NCI-H526 treated with DMSO at 0.1 percent for 48 hours (cell line): ENCODE measurements around the gene MIPOL1.
"Not testable (repeated sequence)": the region's sequence is repeated elsewhere in the genome, so short reads cannot be mapped to it uniquely, and the experiment has no call there.

Experiments
- DNase-seq: peaks from one replicate; lab custom pipeline; 2025; lab: John Stamatoyannopoulos, UW

Gene MIPOL1

DNA sequence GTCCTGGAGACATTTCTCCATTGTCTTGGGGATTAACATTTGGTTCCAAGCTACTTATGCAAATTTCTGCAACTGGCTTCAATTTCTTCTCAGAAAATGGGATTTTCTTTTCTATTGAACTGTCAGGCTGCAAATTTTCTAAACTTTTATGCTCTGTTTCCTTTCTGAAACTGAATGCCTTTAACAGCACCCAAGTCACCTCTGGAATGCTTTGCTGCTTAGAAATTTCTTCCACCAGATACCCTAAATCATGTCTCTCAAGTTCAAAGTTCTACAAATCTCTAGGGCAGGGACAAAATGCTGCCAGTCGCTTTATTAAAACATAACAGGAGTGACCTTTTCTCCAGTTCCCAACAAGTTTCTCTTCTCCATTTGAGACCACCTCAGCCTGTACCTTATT lies 264.7 kb downstream of the MIPOL1 start:
- DNase-seq = not testable (repeated sequence)

DNA sequence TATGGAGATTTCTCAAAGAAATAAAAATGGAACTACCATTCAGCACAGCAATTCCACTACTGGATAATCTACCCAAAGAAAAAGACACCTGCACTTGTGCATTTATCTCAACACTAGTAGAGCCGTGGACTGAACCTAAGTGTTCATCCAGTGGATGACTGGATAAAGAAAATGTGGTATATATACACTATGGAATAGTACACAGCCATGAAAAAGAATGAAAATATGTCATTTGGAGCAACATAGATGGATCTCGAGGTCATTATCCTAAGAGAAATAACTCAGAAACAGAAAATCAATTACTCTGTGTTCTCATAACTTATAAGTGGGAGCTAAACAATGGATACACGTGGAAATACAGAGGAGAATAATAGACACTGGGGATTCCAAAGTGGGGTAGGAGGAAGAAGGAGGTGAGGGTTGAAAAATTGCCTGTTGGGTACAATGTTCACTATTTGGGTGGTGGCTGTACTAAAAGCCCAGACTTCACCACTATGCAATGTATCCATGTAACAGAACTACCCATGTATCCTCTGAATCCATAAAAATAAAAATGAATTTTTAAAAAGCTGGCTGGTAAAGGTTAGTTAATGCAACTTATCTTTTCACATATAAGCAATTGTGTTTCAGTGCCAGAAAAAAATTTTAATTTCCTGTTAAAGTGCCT lies 266.6 kb downstream of the MIPOL1 start:
- DNase-seq = no peak

DNA sequence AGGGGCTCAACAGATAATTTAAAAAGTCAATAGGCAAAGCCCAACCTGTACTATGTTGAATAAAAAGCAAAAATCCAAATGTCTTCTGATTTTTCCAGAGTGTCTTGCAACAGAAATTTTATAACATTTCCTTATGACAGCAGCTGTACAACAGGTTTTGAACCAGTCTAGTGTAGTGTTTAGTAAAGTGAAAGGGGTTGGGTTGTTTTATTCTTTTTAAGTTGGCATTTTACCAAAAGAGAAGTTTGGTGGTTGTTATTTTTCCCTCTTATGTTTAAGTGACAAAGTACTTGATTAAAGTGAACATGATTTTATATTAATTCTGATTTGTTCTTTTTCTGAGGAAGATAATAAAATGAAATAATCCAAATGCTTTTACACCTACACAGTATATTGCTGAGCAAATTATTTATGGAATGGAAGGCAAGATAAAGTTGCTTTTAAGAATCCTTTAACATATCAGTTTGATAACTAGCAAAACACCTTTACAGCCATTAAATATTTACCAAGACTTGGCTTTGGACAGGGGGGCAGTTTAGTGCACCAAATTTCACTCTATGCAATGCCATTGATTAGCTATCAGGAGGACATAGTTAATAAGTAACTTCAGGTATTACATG lies 268.4 kb downstream of the MIPOL1 start:
- no peak for DNase-seq

DNA sequence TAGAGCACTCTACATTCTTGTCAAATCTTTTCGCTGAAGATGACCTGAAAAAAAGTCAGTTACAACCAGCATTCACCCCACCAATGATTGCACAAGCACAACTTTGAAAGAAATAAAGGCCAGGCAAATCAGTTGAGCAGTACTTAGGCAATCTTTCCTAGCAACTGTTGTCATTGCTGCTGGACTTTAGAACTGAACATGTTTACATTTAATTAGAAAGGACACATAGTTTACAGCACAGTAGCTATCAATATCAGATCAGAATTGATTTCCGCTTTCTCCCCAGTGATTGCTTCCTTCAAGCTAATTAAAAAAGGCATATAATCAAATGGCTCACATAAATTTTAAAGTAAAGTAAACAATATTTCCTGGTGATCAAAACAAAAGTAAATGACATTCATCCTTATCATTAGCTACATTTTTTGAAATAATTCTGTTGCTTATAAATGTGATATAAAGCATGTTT lies 268.9 kb downstream of the MIPOL1 start:
- DNase-seq = no peak

DNA sequence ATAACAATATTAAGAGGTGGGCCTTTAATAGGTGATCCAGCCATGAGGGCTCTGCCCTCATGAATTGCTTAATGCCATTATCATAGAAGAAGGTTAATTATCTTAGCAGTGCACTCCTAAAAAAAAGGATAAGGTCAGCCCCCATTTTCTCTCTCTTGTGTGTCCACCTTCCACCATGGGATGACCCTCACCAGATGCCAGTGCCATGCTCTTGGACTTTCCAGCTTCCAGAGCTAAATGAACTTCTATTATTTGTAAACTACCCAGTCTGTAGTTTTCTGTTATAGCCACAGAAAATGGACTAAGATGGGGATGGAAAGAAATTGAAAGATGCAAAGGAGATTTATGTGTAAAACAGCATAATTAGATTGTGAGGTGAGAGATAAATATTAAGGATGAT lies 271.9 kb downstream of the MIPOL1 start:
- no peak for DNase-seq

DNA sequence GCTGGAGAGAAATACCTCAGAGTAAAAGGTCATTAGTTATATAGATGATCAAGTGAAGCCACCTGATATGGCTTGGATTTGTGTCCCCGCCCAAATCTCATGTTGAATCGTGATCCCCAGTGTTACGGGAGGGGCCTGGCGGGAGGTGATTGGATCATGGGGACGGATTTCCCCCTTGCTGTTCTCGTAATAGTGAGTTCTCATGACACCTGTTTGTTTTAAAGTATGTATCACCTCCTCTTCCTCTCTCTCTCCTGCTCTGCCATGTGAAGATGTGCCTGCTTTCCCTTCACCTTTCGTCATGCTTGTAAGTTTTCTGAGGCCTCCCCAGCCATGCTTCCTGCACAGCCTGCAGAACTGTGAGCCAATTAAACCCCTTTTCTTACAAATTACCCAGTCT lies 272.5 kb downstream of the MIPOL1 start:
- no peak for DNase-seq

DNA sequence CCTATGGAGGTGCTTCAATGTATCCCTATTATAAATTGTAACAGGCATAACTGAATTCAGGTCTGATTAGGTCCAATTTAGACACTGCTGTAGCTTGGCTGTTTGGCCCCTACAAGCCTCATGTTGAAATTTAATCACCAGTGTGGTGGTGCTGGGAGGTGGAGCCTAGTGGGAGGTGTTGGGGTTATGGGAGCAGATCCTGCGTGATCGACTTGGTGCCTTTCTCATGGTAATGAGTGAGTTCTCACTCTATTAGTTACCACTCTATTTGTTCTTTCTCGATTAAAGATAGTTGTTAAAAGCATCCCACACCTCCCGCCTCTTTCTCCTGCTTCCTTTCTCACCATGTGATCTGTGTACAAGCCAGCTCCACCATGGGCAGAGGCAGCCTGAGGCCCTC lies 275.2 kb downstream of the MIPOL1 start:
- DNase-seq = no peak

DNA sequence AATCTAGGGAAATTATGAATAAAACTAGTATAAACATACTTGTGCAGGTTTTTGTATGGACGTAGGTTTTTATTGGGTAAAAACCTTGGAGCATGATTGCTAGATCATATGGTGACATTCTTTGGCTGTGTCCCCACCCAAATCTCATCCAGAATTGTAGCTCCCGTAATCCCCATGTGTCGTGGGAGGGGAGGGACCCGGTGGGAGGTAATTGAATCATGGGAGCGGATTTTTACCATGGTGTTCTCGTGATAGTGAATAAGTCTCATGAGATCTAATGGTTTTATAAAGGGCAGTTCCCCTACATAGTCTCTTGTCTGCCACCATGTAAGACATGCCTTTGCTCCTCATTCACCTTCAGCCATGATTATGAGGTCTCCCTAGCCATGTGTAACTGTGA lies 276.5 kb downstream of the MIPOL1 start:
- DNase-seq = no peak

DNA sequence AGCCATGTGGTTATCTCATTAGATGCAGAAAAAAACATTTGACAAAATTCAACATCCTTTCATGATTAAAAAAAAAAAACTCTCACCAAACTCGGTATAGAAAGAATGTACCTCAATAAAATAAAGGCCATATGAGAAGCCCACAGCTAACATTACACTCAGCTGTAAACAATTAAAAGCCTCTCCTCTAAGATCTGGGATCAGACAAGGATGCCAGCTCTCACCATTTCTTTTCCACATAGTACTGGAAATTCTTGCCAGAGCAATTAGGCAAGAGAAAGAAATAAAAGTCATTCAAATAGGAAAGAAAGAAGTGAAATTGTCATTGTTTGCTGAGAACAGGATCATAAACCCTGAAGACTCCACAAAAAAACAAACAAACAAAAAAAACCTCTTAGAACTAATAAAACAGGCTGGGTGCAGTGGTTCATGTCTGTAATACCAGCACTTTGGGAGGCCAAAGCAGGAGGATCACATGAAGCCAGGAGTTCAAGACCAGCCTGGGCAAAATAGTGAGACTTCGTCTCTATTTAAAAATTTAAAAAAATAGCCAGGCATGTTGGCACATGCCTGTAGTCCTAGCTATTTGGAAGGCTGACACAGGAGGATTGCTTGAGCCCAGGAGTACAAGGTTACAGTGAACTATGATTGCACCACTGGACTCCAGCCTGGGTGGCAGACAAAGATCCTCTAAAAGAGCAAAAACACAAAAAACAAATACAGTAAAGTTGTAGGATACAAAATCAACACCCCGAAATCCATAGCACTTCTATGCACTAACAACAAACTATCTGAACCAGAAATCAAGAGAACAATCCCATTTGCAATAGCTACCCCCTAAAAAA lies 282.9 kb downstream of the MIPOL1 start:
- DNase-seq = no peak

DNA sequence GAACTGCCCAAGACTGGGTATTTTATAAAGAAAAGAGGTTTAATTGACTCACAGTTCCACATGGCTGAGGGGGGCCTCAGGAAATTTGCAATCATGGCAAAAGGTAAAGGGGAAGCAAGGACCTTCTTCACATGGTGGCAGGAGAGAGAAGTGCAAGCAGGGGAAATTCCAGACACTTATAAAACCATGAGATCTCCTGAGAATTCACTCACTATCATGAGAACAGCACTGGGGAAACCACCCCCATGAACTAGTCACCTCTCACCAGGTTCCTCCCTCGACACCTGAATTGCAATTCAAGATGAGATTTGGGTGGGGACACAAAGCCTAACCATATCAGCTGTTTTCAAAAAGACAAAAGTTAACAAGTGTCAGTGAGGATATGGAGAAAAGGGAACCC lies 284.7 kb downstream of the MIPOL1 start:
- DNase-seq = no peak

DNA sequence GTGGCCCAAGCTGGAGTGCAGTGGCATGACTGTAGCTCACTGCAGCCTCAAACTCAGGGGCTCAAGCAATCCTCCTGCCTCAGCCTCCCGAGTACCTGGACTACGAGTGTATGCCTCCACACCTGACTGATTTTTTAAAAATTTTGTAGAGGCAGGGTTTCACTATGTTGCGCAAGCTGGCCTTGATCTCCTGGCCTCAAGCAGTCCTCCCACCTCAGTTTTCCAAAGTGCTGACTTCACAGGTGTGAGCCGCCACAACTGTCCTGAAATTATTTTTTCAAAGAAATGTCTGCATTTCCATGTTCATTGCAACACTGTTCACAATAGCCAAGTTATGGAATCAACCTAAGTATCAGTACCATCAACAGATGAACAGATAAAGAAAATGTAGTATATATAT lies 285.9 kb downstream of the MIPOL1 start:
- no peak for DNase-seq

DNA sequence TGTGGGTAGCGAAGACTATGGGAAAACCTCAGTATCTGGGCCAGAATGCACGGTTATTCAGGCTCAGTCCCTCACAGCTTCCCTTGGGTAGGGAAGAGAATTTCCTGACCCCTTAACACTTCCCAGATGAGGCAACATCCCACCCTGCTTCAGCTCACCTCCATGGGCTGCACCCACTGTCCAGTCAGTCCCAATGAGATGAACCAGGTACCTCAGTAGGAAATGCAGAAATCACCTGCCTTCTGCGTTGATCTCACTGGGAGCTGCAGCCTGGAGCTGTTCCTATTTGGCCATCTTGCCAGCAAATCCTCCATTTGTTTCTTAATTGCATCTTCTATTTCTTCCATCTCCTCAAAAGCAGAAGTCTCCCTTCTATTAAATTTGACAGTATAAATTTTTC lies 292.9 kb downstream of the MIPOL1 start:
- no peak for DNase-seq

DNA sequence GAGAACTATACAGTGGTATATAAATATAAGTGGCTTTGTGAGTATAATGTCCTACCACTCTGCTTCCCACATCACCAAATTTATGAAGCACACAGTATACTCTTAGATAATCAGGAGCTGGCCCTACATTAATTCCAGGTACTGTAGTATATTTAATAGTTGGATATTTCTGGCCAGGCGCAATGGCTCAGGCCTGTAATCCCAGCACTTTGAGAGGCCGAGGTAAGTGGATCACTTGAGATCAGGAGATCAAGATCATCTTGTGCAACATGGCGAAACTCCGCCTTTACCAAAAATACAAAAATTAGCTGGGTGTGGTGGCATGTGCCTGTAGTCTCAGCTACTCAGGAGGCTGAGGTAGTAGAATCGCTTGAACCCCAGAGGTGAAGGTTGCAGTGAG lies 293.3 kb downstream of the MIPOL1 start:
- no peak for DNase-seq

DNA sequence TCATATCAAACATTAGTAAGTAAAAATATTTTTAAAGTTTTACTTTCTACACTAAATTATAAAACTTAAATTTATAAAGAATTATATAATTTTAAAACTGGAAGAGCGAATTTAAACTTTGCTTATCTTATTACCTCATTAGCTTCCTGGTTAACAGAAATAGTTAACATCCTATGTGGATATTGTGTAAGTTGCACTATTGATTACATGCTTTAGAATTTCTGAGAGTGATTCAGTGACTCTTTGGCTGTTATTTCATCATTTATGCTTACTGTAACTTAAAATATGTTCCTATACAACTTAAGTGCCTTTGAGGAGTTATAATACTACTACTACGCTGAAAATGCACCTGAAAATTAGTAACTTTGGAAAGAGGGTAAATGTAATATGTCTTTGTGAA lies 295.9 kb downstream of the MIPOL1 start:
- DNase-seq = no peak

DNA sequence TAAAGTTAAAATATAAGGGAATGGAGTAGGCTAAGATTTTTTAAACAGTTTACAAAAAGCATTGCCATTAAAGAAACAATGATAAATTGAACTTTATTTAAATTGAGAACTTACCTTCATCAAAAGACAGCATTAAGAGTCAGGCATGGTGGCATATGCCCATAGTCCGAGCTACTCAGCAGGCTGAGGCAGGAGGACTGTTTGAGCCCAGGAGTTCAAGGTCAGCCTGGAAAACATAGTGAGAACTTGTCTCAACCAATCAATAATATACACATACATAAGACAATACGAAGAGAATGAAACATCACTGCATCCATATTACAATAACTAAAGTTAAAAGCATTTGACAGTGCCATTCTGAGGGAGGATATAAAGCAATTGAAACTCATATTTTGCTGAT lies 299.7 kb downstream of the MIPOL1 start:
- no peak for DNase-seq

DNA sequence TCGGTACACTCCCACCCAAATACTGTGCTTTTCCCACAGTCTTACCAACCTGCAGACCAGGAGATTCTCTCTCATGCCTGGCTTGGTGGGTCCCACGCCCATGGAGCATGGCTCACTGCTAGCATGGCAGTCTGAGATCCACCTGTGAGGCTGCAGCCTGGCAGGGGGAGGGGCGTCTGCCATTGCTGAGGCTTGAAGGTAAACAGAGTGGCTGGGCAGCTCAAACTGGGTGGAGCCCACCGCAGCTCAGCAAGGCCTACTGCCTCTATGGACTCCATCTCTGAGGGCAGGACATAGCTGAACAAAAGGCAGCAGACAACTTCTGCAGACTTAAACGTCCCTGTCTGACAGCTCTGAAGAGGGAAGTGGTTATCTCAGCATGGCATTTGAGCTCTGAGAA lies 304.1 kb downstream of the MIPOL1 start:
- no peak for DNase-seq

DNA sequence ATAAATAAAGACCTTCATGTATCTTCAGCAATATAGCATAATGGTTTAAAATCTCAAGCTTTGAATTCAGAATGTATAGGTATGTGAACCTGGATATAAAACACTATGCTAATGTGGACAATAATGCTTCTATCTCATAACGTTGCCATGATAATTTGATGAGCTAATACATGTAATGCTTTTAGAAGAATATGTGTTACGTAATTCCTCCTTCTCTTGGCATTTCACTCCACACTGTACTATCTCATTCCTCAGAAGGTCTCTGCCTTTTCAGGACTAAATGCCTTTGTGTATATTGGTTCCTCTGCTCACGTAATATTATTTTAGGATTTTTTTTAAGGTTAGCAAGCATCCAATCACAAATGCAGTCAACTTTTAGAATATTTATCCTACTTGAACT lies 310.8 kb downstream of the MIPOL1 start:
- DNase-seq = no peak

DNA sequence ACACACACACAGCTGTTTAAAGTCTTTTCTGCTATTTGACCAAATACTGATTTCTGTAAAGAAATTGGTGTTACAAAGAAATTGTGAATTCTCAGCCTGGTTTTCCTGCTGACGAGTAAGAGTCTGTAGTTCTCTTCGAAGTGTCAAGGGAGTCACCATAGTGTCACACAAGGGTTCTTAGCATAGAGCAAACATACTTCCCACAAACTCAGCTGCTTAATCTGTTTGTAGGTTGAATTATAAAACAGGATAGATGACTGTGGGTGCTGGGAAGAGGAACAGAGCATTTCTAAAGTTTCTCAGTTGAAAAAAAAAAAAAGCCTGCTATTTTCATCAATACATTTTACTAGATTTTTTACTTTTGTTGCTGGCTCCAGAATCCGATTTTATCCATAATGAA lies 314.4 kb downstream of the MIPOL1 start:
- DNase-seq = no peak

DNA sequence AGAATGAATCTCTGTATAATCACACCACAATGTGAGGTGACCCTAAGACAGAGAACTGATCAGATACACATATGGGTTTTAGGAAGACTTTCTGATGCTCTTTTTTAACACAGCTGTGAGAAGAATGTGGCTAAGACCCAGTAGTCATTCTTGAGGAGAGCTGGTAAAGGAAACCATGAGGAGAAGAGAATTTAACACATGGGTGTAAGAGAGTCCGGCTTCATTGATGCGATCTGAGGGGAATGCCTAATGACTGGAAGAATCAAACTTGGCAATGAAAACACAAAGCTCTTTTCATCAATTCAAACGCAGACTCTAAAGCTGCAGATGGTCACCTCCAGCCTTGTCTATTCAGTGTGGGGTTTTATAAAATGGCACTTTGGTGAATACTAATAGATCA lies 318.0 kb downstream of the MIPOL1 start:
- DNase-seq = no peak

DNA sequence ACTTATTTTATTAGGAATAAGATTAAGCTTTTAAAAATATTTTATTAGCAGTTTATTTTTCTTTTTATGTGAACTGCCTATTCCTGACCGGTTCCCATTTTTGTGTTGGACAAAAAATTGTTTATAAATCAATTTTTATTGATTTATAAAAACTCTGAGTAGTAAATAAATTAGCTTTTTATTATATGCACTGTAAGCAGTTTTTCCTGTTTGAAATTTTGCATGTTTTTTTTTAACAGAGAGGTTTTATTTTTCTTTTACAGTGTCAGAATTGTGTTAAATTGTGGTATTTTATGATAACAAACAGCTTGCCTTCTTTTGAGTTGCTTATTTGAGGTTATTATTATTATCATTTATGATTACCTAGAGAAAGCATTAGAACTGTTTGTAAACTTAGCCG lies 329.3 kb downstream of the MIPOL1 start:
- no peak for DNase-seq

DNA sequence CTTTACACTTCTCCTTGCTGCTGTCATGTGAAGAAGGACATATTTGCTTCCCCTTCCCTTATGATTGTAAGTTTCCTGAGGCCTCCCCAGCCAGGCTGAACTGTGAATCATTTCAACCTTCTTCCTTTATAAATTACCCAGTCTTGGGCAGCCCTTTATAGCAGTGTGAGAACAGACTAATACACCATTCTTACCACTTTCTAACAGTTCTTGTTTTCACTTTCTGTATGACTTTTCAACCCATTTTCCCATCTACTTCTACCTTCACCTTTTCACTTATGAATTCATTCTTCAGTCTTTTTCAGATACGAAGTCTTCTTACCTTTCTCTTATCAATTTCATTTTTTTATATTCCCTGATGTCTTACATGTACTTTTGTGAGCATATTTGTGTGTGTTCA lies 342.3 kb downstream of the MIPOL1 start:
- DNase-seq = no peak

DNA sequence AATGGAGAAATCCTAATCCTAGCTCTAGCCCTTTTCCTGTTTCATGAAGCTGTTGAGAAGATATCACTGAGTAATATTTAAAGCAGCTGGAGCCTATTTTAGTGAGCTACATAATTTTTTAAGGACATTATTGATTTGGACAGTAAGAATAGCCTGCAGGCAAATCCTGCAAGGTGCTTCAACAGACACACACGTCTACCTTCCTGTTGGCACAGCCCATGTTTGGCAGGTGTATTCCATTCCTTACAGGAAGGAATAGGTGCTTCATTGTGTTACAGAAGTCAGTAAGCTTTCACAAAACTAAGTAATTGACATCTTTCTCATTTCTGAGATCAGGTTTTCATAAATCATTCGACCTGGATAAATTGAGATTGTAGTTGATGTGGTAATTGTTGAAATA lies 346.7 kb downstream of the MIPOL1 start:
- no peak for DNase-seq

DNA sequence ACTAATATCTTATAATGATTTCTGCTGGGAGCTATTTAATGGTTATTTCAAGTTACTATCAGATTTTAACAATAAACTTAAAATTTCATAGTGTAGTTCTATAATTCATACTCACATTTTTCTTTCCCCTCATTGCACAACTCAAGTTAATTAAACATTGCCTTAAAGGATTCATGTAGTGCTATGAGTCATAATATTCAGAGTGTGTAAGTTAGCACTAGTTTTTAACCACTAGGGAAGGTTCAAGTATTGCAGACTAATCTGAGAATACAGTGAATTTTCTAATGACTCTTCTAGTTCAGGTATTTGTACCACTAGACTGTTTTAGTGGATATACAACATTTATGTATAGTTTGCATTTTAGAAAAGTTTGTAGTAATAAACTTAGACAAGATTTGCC lies 347.4 kb downstream of the MIPOL1 start:
- no peak for DNase-seq
